ENCODE measurements around the gene CSMD2.

DNA sequence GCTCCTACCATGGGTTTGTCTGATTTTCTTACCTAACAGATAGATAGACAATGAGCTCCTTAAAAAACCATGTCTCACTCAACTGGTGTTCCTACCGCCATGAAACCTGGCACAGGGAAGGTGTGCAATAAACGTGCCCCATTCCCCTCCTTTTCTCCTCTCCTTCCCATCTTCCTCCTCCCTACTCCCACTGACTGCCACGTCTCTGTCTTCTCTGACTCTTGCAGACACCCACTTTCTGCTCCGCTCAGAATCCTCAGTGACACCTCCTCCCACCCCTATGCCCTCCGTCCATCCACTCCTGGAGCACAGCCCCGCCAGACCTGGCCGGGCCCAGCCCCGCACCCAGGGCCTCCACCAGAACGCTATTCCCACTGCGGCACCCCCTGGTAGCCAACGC, 248.2 kb downstream of the CSMD2 start:
- TF ChIP-seq POLR2A (IDR thresholded peaks at IDR 0.05) = no peak
- TF ChIP-seq, protein P1, sequence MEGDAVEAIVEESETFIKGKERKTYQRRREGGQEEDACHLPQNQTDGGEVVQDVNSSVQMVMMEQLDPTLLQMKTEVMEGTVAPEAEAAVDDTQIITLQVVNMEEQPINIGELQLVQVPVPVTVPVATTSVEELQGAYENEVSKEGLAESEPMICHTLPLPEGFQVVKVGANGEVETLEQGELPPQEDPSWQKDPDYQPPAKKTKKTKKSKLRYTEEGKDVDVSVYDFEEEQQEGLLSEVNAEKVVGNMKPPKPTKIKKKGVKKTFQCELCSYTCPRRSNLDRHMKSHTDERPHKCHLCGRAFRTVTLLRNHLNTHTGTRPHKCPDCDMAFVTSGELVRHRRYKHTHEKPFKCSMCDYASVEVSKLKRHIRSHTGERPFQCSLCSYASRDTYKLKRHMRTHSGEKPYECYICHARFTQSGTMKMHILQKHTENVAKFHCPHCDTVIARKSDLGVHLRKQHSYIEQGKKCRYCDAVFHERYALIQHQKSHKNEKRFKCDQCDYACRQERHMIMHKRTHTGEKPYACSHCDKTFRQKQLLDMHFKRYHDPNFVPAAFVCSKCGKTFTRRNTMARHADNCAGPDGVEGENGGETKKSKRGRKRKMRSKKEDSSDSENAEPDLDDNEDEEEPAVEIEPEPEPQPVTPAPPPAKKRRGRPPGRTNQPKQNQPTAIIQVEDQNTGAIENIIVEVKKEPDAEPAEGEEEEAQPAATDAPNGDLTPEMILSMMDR (IDR thresholded peaks at IDR 0.05) = no peak

Measured in transverse colon (tissue), 3 donors.